HepG2 (cell line): ENCODE data around the gene ZNF853. TPM values are rescaled to one million over a fixed set of nuclear protein-coding genes. Genes with fewer than 3 reads are reported as not detected.

Source experiments
- FLYWCH1 ChIP-seq: sonication (generic); formaldehyde crosslinking; IDR thresholded peaks from 2 replicates; pipeline ENCODE4 v1.8.1; 2023; ENCODE audit warnings: mild to moderate bottlenecking, missing genetic modification reagents
- FOXA3 ChIP-seq: IDR thresholded peaks from 2 replicates; pipeline ENCODE4 v1.6.1; 2016; ENCODE audit warnings: missing genetic modification reagents, missing compliant biosample characterization
- JARID2 ChIP-seq: sonication (generic); formaldehyde crosslinking; IDR thresholded peaks from 2 replicates; pipeline ENCODE4 v1.8.1; 2023; ENCODE audit warnings: missing genetic modification reagents, inconsistent platforms; ENCODE audit not compliant: insufficient replicate concordance
- MAF1 ChIP-seq: sonication (generic); formaldehyde crosslinking; IDR thresholded peaks from 2 replicates; pipeline ENCODE4 v1.5.0; 2020; ENCODE audit warnings: missing genetic modification reagents, borderline replicate concordance
- PCBP1 ChIP-seq: fragments of 200-400 bp; formaldehyde crosslinking; IDR thresholded peaks from 2 replicates; pipeline ENCODE4 v1.6.1; 2017; ENCODE audit warnings: mild to moderate bottlenecking, low read depth, low read length, borderline replicate concordance
- RBM39 ChIP-seq: fragments of 200-400 bp; formaldehyde crosslinking; IDR thresholded peaks from one replicate; pipeline ENCODE4 v1.6.1; 2018; ENCODE audit warnings: antibody characterized with exemption, mild to moderate bottlenecking, low read depth, low read length; ENCODE audit not compliant: poor library complexity, severe bottlenecking
- SAP130 ChIP-seq: IDR thresholded peaks from 2 replicates; pipeline ENCODE4 v1.6.1; 2016; ENCODE audit warnings: low read depth
- SMYD3 ChIP-seq: sonication (generic); formaldehyde crosslinking; IDR thresholded peaks from 2 replicates; pipeline ENCODE4 v1.8.1; 2023; ENCODE audit warnings: mild to moderate bottlenecking, missing genetic modification reagents
- ZBTB1 ChIP-seq: sonication (generic); formaldehyde crosslinking; IDR thresholded peaks from 2 replicates; pipeline ENCODE4 v1.4.0; 2020; ENCODE audit warnings: missing genetic modification reagents, borderline replicate concordance
- ZFP36 ChIP-seq: fragments of 150-350 bp; IDR thresholded peaks from 2 replicates; pipeline ENCODE4 v1.6.1; 2018; ENCODE audit warnings: borderline replicate concordance, low read length, low read depth; ENCODE audit not compliant: partially characterized antibody
- ZFY ChIP-seq: sonication (generic); formaldehyde crosslinking; IDR thresholded peaks from 2 replicates; pipeline ENCODE4 v1.4.0; 2020; ENCODE audit warnings: missing genetic modification reagents
- ZNF350 ChIP-seq: sonication (generic); formaldehyde crosslinking; IDR thresholded peaks from 2 replicates; pipeline ENCODE4 v1.4.0; 2020; ENCODE audit warnings: mild to moderate bottlenecking, low read depth, missing genetic modification reagents, borderline replicate concordance
- ZNF468 ChIP-seq: sonication (generic); formaldehyde crosslinking; IDR thresholded peaks from 2 replicates; pipeline ENCODE4 v1.8.0; 2022; ENCODE audit warnings: mild to moderate bottlenecking, moderate library complexity, missing genetic modification reagents
- polyA plus RNA-seq, 8 experiments: library from polyadenylated mRNA; depleted of rRNA in 3 of 8; stranded (reverse) in 7 of 8; unstranded in 1 of 8; fragments of >200 nt; fragmentation: Illumina TruSeq in 4 of 8; extraction: Trizol in 4 of 8; gene quantifications; 2 replicates each; pipeline versions ENCODE4 v1.2.1 to v1.2.3, GENCODE V29; 2011 to 2016; ENCODE audit warnings: low read depth in 4 of 8, missing spikeins in 1 of 8, mixed read lengths in 1 of 8; ENCODE audit not compliant: insufficient read depth in 1 of 8
- total RNA-seq, 5 experiments: library from RNA; depleted of rRNA; stranded (reverse); fragments of >200 nt; fragmentation: Illumina TruSeq; extraction: Trizol; gene quantifications; 2 replicates each; pipeline ENCODE4 v1.2.3, GENCODE V29; 2016; ENCODE audit warnings: low read depth in 1 of 5
- TF ChIP-seq, protein P1 (sequence below): sonication (generic); formaldehyde crosslinking; IDR thresholded peaks from 2 replicates; pipeline ENCODE4 v1.5.0; 2020; ENCODE audit warnings: mild to moderate bottlenecking, missing genetic modification reagents, borderline replicate concordance
- TF ChIP-seq, protein P2 (sequence below): sonication (generic); formaldehyde crosslinking; IDR thresholded peaks from 2 replicates; pipeline ENCODE4 v1.8.0; 2022; ENCODE audit warnings: mild to moderate bottlenecking, missing genetic modification reagents, moderate library complexity
- TF ChIP-seq, protein P3 (sequence below): sonication (generic); formaldehyde crosslinking; IDR thresholded peaks from 2 replicates; pipeline ENCODE4 v1.4.0; 2020; ENCODE audit warnings: missing genetic modification reagents
- TF ChIP-seq, protein P4 (sequence below): sonication (generic); formaldehyde crosslinking; IDR thresholded peaks from 2 replicates; pipeline ENCODE4 v1.9.0; 2022; ENCODE audit warnings: missing genetic modification reagents, mild to moderate bottlenecking, borderline replicate concordance
- TF ChIP-seq, protein P5 (sequence below): sonication (generic); formaldehyde crosslinking; IDR thresholded peaks from 2 replicates; pipeline ENCODE4 v1.4.0; 2020; ENCODE audit warnings: missing genetic modification reagents

The ZNF853 gene
- total and polyA plus RNA-seq, 2 of the 13 experiments (the other 11 are each of a cell fraction or from before 2014, with no cell fraction given) = 2.1 to 6.2 TPM

DNA sequence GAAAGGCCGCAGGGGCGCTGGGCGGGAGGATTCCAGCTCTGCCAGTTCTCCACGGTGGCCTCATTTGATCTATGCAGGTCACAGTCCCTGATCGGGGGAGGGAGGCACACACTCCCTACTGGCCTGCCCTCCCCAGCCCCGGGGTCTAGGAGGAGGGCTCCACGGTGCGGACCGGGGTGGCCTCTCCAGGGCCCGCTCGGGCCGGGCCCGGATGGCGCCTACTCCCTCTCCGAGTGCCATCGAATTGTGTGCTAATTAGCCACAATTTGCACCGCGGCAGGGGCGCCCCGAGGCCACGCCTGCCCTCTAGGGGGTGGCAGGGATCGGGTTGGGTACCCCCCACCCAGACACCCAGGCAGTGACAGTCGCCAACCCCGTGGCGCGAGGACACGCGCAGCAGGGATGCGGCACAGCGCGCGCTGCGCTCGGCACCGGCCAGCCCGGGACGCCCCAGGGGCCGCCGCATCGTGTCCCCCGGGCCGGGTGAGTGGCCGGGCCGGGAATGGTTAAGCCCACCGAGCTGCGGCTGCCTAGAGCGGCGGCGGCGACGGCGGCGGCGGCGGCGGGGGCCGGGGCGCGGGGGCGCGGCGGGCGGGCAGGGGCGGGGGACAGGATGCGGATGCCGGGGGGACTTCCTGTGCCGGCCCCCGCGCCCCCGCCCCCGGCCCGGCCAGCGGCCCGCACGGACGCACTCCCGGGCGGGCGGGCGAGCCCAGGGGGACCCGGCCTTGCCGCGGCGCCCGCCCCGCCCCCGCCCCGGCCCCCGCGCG, at the start of gene ZNF853 (continued):
- TF ChIP-seq, protein P1, sequence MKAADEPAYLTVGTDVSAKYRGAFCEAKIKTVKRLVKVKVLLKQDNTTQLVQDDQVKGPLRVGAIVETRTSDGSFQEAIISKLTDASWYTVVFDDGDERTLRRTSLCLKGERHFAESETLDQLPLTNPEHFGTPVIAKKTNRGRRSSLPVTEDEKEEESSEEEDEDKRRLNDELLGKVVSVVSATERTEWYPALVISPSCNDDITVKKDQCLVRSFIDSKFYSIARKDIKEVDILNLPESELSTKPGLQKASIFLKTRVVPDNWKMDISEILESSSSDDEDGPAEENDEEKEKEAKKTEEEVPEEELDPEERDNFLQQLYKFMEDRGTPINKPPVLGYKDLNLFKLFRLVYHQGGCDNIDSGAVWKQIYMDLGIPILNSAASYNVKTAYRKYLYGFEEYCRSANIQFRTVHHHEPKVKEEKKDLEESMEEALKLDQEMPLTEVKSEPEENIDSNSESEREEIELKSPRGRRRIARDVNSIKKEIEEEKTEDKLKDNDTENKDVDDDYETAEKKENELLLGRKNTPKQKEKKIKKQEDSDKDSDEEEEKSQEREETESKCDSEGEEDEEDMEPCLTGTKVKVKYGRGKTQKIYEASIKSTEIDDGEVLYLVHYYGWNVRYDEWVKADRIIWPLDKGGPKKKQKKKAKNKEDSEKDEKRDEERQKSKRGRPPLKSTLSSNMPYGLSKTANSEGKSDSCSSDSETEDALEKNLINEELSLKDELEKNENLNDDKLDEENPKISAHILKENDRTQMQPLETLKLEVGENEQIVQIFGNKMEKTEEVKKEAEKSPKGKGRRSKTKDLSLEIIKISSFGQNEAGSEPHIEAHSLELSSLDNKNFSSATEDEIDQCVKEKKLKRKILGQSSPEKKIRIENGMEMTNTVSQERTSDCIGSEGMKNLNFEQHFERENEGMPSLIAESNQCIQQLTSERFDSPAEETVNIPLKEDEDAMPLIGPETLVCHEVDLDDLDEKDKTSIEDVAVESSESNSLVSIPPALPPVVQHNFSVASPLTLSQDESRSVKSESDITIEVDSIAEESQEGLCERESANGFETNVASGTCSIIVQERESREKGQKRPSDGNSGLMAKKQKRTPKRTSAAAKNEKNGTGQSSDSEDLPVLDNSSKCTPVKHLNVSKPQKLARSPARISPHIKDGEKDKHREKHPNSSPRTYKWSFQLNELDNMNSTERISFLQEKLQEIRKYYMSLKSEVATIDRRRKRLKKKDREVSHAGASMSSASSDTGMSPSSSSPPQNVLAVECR (CRISPR knock-in tag) = peak; percentile 40
- no peak for TF ChIP-seq ZBTB1 (CRISPR knock-in tag)
- no peak for TF ChIP-seq MAF1 (CRISPR knock-in tag)
- TF ChIP-seq, protein P2, sequence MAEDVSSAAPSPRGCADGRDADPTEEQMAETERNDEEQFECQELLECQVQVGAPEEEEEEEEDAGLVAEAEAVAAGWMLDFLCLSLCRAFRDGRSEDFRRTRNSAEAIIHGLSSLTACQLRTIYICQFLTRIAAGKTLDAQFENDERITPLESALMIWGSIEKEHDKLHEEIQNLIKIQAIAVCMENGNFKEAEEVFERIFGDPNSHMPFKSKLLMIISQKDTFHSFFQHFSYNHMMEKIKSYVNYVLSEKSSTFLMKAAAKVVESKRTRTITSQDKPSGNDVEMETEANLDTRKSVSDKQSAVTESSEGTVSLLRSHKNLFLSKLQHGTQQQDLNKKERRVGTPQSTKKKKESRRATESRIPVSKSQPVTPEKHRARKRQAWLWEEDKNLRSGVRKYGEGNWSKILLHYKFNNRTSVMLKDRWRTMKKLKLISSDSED (CRISPR knock-in tag) = no peak
- TF ChIP-seq SMYD3 (CRISPR knock-in tag) = no peak
- no peak for TF ChIP-seq RBM39
- no peak for TF ChIP-seq FLYWCH1 (CRISPR knock-in tag)
- 0 out of 2 replicates have a peak, but pooled peaks have one; percentile 15 for TF ChIP-seq FOXA3
- TF ChIP-seq JARID2 = no peak
- TF ChIP-seq SAP130 = peak; percentile 27; the same call in 1 of the 2 replicates
- 0 out of 2 replicates have a peak, but pooled peaks have one; percentile 25 for TF ChIP-seq ZNF350 (CRISPR knock-in tag)
- TF ChIP-seq, protein P3, sequence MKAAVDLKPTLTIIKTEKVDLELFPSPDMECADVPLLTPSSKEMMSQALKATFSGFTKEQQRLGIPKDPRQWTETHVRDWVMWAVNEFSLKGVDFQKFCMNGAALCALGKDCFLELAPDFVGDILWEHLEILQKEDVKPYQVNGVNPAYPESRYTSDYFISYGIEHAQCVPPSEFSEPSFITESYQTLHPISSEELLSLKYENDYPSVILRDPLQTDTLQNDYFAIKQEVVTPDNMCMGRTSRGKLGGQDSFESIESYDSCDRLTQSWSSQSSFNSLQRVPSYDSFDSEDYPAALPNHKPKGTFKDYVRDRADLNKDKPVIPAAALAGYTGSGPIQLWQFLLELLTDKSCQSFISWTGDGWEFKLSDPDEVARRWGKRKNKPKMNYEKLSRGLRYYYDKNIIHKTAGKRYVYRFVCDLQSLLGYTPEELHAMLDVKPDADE (CRISPR knock-in tag) = no peak
- TF ChIP-seq, protein P4, sequence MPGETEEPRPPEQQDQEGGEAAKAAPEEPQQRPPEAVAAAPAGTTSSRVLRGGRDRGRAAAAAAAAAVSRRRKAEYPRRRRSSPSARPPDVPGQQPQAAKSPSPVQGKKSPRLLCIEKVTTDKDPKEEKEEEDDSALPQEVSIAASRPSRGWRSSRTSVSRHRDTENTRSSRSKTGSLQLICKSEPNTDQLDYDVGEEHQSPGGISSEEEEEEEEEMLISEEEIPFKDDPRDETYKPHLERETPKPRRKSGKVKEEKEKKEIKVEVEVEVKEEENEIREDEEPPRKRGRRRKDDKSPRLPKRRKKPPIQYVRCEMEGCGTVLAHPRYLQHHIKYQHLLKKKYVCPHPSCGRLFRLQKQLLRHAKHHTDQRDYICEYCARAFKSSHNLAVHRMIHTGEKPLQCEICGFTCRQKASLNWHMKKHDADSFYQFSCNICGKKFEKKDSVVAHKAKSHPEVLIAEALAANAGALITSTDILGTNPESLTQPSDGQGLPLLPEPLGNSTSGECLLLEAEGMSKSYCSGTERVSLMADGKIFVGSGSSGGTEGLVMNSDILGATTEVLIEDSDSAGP = 0 out of 2 replicates have a peak, but pooled peaks have one; percentile 42
- TF ChIP-seq ZNF468 (CRISPR knock-in tag) = no peak
- TF ChIP-seq ZFP36 = no peak
- TF ChIP-seq ZFY = peak; percentile 49
- no peak for TF ChIP-seq PCBP1
- TF ChIP-seq, protein P5, sequence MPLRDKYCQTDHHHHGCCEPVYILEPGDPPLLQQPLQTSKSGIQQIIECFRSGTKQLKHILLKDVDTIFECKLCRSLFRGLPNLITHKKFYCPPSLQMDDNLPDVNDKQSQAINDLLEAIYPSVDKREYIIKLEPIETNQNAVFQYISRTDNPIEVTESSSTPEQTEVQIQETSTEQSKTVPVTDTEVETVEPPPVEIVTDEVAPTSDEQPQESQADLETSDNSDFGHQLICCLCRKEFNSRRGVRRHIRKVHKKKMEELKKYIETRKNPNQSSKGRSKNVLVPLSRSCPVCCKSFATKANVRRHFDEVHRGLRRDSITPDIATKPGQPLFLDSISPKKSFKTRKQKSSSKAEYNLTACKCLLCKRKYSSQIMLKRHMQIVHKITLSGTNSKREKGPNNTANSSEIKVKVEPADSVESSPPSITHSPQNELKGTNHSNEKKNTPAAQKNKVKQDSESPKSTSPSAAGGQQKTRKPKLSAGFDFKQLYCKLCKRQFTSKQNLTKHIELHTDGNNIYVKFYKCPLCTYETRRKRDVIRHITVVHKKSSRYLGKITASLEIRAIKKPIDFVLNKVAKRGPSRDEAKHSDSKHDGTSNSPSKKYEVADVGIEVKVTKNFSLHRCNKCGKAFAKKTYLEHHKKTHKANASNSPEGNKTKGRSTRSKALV (CRISPR knock-in tag) = peak; percentile 91
